NOMO-1 (cell line): ENCODE results near the gene CDC37.
A peak's percentile ranks its signal among the peaks of the same experiment; 100 is the strongest.

ENCODE experiments used
- DNase-seq, 2 experiments: peaks; one replicate each; lab custom pipeline; 2025; ENCODE audit not compliant: unreplicated experiment in 2 of 2; lab: John Stamatoyannopoulos, UW

The CDC37 gene

DNA sequence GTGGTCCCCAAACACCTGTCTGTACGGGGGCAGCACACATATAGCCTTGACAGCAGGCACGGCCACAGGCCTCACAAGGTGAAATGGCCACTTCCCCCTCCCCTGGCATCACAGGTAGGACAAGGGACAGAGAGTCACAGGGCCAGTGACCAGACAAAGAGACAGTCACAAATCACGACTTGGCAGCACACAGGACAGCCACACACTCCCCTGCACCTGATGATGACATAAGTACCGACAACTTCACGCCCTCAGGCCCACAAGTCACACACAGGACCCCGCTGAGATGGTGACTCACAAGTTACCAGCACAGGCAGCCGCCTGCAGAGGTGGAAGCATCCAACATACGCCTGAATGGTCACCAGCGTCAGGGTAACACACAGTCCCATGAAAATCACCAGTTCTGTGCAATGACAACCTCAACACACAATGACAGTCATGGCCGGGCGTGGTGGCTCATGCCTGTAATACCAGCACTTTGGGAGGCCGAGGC lies 39.5 kb downstream of the CDC37 start:
- DNase-seq = no peak

DNA sequence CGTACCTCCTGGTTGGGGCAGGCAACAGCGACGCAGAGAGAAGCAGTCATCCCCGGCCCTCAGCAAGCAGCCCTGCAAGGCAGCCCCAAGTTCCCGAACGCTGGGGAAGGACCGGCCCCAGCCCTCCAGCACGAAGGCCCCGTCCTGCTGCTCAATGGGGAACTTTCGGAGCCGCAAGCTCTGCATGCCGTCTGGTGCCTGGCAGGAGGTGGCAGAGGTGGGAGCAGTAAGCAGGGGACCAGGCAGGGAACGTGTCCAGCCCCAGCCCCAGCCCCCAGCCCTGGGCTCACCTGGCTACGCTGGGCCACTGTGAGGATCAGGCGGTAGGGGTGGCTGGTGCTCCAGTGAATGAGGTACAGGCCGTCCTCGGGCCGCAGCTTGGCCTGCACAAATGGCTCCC lies 41.1 kb downstream of the CDC37 start:
- no peak for DNase-seq

DNA sequence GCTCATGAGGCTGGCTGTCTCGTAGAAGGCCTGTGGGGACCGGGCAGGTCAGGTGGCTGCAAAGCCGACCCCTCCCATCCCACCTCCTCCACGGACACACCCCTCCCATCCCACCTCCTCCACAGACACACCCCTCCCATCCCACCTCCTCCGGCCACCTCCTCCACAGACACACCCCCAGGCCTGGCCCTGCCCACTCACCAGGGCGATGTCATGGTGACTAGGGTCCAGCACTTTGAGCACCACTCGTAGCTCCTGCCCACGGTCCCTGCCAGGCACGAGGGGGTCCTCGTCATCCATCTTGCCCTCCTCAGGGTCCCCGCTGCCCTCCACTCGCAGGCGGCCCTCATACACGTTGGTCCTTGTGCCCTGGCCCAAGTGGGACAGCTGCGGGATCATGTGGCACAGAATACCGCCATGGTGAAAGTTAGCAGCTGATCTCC lies 41.8 kb downstream of the CDC37 start:
- no peak for DNase-seq

DNA sequence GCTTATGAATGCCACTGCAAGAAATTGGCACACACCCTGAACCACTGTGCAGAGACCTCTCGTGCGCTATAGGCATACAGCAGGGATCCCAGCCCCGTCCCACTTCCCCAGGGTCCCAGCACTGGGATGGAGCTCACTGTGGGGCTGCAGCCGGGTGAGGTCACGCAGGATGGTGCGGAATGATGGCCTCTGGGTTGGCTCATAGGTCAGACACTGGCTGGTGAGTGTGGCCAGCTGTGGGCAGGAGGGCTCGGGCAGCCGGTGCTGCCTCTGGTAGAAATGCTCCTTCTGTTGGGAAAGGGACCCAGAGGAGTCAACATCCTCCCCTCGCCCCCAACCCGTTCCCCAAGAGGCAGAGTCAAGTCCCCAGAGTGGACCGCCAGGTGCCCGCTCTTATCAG lies 46.9 kb downstream of the CDC37 start:
- DNase-seq = no peak

DNA sequence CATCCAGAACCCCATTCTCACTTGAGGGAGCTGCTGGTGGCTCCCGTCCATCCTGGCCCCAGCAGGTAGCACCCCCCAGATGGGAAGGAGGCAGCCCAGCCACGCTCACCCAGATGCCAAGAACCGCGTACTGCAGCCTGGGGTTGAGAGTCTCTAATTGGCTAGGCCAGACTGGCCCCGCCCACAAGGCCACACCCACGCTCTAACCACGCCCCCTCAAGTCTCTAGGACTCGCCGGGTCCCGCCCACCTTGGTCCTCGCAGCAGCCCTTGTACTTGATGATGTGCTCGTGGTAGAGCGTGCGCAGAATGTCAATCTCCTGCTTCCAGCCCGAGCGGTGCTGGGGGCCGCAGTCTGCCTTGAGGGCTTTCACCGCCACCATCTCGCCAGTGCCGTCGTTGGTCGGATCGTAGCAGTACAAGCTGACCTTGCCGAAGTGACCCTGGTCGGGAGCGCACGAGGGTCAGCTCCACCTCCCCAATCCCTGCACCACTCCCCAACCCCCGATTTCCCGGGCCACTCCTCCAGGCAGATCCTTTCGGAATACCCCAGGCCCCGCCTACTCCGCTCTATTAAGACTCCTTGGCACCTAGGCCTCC lies 49.5 kb downstream of the CDC37 start:
- no peak for DNase-seq

DNA sequence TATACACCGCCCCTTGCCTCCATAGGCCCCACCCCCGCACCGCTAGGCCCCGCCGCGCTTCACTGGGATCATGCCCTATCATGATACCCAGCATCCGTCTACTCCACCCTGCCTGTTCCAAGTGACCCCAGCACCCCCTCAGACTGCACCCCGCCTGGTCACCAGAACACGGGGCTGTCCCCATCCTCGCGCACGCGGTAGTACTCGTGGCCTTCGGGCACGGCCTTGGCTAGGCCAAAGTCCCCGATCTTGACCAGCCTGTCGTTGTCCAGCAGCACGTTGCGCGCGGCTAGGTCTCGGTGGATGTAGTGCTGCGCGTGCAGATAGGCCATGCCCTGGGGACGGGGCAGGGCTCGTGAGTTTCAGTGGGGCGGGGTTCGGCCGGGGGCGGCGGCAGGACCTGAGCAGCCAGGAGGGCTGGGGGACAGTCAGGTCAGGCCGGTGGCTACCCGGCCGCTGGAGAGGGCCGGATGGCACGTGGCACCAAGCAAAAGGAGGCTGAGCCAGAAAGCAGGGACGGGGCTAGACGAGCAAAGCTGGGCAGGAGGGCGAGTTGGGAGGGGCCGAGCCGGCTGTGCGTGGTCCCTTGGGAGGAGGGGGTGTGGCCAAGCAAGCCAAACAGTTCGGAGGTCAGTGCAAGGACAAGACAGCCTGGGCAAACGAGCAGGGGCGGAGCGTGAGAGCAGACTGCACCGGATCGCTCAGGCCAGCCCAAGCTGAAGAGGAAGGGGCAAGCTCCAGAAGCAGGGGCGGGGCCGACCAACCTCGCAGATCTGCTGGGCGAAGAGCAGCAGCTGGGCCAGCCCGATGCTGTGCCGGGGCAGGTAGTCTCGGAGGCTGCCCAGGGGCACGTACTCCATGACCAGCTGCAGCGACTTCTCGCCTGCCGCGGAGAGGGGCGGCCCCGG lies 50.3 kb downstream of the CDC37 start:
- DNase-seq = no peak

DNA sequence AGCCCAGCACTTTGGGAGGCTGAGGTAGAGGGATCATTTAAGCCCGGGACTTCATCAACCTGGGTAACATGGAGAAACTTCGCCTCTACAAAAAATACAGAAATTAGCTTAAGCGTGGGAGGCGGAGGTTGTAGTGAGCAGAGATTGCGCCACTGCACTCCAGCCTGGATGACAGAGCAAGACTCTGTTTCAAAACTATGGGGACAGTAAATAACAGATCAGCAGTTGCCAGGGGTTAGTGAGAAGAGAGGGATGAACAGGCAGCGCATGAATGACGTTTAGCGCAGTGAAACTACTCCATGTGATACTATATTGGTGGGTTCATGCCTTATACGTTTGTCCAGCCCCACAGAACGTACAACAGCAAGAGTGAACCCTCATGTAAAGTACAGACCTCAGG lies 56.8 kb downstream of the CDC37 start:
- DNase-seq = peak; percentile 72 to 95

DNA sequence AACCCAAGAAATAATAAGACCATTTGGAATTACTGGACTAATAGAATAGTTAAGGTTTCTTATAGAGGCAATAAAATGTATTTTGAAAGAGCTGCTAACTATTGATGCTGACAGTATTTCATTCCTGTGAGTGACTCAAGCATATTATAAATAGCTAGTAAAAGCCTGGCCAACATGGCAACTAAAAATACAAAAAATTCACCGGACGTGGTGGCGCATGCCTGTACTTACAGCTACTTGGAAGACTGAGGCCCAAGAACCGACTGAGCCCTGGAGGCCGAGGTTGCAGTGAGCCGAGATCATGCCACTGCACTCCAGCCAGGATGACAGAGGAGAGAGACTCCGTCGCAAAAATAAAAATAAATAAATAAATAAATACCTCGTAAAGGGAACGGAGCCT lies 58.6 kb downstream of the CDC37 start:
- DNase-seq = no peak

DNA sequence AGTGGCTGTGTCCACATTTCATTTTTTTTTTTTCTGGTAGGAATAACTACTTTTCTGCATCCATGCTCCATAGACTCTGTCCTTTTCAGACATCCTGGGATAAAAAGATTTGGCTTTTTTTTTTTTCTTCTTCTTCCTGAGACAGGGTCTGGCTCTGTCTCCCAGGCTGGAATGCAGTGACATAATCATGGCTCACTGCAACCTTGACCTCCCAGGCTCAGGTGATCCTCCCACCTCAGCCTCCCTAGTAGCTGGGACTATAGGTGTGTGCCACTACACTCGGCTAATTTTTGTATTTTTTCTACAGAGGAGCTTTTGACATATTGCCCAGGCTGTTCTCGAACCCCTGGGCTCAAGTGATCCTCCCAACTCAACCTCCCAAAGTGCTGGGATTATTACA lies 59.8 kb downstream of the CDC37 start:
- DNase-seq = no peak
